GM18499 (cell line): Measurements from ENCODE around the gene CYP26B1.

Source experiments
- ATAC-seq: cut with Tn5 transposase; IDR thresholded peaks from one replicate; pipeline ENCODE4 v1.9.1; 2021; ENCODE audit warnings: moderate number of reproducible peaks; ENCODE audit not compliant: insufficient read depth, unreplicated experiment

CYP26B1 gene

DNA sequence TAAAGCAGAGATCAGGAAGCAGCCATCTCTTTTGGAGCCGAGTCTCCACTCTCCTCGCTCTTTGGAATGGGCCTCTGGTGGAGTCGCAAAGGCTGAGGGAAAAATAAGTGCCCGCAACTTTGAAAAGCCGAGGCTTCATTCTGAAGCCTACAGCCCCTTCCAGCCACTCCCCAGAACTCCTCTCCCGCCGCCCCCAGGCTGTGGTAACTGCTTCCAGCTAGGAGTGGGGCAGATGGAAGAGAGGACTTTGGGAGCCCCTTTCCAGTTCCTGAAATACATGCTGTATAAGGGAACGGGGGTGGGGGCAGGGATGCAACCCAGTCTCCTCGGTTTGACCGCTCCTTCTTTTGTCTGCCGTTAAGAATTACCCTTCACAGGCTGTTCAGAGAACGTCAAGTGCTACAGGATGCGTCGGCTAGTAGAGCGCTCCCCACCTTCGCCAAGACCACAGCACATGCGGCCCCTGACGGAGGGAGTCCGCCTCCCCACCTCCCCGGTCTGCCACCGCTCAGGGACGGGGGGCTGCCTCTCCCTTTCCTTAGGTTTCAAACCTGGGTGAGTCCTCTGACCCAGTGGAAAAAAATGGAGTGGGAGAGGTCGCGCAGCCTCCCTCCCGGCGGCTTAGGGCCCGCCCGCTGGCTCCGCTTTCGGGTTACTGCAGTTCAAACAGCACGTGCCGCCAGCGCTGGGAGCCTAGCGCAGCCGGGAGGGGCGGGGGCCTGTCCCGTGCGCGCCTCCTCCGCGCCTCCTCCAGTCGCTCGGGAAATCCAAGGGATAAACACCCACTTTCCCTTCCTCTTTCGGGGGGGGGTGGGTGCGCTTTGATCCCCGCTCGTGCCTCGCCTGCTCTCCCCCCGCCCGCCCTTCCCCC lies 4.9 kb downstream of the CYP26B1 start:
- ATAC-seq: no peak

GRCh38 chr2:72141881-72142451 lies 5.7 kb downstream of the CYP26B1 start:
- ATAC-seq: no peak

DNA sequence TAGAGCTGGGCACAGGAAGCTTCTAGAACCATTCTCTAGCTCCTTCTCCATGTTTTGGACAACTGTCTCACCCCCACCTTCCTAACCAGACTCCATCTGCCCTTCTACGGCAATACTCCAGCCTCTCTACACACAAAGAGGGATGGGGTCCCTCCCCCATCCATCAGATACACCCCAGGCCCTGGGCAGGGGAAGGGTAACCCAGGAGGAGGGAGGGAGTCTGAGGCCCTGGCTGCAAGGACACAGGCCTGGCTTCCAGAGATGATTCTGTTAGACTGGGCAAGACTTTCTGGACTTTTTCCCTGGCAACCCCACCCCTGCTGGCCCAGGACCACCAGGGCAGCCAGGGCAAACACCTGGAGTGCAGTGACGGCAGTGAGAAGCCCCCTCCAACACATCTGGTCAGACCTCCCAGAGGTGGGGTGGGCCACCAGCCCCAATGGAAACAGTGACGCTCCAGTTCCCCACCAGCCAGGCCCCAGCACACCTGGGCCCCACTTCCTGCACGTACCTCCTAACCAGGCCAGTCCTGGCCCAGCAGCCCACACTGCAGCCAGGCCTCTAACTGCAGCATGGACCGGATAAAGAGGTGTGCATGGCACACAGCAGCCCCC lies 6.5 kb downstream of the CYP26B1 start:
- ATAC-seq: no peak

- no peak for ATAC-seq
These were observed 7.1 kb downstream of the CYP26B1 start for GRCh38 chr2:72140621-72140960.

- no peak for ATAC-seq
These were observed 7.6 kb downstream of the CYP26B1 start for GRCh38 chr2:72139874-72140620.

GRCh38 chr2:72139471-72139873 lies 8.2 kb downstream of the CYP26B1 start:
- no peak for ATAC-seq

DNA sequence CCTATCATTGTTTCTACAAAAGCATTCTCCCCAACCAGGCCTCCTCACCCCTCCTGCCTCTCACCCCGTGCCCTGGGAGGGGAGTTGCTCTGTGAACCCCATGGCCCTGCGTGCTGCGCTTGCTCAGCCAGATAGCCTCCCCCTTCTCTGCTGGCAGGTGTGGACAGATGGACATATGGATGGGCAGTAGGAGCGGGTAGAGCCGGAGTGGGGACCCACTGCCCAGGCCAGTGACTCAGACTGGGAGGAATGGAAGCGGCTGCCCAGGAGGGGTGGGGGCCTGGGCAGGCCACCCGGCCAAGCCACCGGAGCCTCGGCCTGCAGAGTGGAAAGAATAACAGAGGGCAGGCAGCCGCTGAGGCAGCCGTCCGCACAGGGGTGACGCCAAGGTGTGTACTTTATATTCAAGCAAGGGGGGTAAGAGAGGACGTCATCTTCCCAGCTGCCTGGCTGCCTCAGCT lies 8.7 kb downstream of the CYP26B1 start:
- no peak for ATAC-seq

- ATAC-seq: no peak
These were observed 9.4 kb downstream of the CYP26B1 start for GRCh38 chr2:72138011-72138881.

GRCh38 chr2:72137498-72138010 lies 10.1 kb downstream of the CYP26B1 start:
- ATAC-seq: no peak

- ATAC-seq: no peak
These were observed 10.6 kb downstream of the CYP26B1 start for GRCh38 chr2:72136933-72137497.

GRCh38 chr2:72136331-72136730 lies 11.3 kb downstream of the CYP26B1 start:
- no peak for ATAC-seq

- no peak for ATAC-seq
These were observed 11.7 kb downstream of the CYP26B1 start for GRCh38 chr2:72135921-72136320.

DNA sequence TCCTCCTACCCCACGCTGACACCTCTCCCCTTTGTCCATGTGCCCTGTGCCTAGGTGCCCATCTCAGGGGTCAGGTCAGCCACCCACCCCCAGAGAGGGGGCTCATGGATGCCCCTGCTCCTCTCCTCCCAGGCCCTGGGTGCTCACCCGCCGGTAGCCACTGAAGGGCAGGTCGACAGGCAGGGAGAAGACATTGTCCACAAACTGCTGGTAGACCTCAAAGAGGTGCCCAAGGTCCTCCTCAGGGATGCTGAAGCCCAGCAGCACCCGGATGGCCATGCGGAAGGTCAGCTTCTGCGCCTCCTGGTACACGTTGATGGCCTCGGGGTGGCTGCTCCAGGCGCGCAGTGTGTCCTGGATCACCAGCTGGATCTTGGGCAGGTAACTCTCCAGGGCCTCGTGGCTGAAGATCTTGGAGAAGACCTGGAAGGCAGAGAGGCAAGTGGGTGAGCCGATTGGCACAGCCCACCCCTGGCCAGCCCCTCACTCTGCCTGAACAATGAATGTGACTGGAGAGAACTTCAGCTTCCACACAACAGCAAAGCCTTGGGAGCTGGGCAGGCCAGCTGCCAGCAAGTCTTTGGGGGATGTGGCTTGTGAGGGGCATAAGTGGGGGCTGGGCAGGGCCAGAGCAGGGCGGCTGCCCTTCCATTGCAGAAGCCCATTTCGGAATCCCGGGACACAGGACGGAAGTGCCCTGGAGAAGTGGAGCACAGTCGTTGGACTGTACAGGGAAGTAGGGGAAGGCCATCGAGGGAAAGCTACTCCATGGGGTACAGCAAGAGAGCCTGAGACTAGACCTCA lies 12.5 kb downstream of the CYP26B1 start:
- no peak for ATAC-seq

DNA sequence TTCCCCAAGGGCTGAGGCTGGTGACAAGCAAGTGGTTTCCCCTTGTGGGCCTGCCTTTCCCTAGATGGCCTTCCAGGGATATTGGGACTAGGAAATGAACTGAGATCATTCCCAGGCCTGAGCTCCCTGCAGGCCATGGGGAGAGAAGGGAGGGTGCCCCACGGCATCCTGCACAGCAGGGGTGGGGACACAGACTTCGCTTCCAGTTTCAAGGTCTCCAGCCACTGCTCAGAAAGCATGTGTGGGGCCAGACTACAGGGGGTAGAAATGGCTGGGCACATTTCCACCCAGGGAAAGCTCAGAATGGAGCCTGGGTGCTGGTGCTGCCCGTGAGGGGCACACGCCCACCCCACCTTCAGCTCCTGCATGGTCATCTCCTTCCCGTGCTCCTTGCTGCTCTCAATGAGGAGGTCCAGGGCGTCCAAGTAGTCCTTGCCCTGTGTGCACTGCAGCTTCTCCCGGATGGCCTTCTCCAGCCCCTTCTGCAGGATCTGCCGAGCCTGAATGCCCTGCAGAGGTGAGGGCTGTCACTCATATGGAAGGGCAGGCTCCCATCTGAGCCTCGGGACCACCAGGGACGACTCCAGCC lies 13.2 kb downstream of the CYP26B1 start:
- no peak for ATAC-seq

DNA sequence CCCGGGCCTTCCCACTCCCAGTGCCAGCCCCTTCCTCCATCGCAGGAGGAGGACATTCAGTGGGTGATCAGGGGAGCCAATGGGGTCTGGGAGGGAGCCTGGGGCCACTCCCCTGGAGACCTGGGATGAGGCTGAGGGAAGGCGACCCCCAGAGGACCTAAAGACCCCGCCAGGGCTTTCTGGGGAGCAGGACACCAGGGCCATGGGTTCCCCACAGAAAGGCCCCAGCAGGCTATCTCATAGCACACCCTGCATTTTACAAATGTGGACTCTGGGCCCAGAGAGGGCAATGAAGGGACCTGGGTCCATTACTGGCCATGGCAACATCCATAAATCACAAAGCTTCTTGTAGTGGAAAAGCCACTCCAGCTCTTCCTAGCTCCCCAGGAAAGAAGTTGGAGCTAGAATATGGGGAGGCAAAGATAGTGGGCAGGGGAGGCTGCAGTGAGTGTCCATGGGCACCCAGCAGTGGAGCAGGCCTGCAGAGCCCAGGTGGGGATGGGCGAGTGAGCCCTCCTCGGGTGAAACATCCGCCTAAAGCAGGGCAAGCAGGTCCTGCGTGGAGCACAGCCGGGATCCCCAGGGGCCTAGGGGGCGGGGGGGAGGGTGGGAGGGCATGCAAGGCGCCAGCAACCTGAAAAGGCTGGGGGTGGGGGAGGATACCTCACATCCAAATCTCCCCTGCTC lies 13.8 kb downstream of the CYP26B1 start:
- no peak for ATAC-seq

- no peak for ATAC-seq
These were observed 14.5 kb downstream of the CYP26B1 start for GRCh38 chr2:72132981-72133720.
